NAMALWA (cell line): ENCODE results near the gene ASAP3.

Source experiments
- DNase-seq: peaks from one replicate; pipeline ENCODE4 v3.0.0-alpha.2; 2015; ENCODE audit warnings: low spot score

The ASAP3 gene

DNA sequence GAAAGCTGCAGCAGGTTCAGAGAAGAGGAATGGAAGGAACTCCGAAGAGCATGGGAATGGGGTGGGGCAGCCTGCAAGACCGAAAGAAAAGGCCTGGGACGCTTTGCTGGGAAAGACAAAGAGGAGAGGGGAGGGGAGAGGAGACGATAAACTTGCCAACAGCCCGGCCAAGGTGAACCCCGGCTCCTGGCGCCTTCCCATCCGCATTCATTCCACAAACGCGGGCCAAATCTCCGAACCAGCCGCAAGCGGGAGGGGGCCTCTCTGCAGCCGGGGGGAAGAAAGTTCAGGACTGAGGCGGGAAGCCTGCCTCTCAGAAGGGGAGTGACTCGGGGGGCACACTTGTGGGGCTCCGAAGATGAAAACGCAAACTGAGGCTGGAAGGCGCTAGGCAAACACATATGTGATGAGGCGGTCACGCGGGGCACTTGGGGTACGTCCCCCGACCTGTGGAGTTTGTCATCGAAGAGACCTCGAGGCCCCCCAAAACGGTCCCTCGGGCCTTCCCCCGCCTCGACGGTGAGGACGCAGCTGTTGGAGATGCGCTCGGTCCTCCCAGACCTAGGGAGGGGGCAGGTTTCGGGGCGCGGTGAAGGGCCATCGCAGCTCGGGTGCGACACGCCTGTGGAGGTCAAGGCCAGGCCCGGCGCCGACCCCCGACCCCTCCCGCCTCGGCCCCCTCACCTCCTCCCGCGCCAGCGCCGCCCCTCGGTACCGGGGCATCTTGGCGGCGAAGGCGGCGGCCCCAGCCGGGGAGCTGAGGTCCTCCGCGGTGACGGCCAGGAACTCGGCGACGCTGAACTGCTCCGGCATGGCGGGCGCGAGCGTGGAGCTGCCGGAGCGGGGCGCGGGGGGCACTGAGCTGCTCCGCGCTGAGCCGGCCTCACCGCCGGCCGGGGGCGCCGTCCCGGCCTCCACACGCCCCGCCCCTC lies at the start of gene ASAP3:
Gene ASAP3, minus strand, starts transcription at position 859 of the 932 bp plus-strand sequence. Its CDS starts 46 bp downstream, at position 813.
- no peak for DNase-seq

DNA sequence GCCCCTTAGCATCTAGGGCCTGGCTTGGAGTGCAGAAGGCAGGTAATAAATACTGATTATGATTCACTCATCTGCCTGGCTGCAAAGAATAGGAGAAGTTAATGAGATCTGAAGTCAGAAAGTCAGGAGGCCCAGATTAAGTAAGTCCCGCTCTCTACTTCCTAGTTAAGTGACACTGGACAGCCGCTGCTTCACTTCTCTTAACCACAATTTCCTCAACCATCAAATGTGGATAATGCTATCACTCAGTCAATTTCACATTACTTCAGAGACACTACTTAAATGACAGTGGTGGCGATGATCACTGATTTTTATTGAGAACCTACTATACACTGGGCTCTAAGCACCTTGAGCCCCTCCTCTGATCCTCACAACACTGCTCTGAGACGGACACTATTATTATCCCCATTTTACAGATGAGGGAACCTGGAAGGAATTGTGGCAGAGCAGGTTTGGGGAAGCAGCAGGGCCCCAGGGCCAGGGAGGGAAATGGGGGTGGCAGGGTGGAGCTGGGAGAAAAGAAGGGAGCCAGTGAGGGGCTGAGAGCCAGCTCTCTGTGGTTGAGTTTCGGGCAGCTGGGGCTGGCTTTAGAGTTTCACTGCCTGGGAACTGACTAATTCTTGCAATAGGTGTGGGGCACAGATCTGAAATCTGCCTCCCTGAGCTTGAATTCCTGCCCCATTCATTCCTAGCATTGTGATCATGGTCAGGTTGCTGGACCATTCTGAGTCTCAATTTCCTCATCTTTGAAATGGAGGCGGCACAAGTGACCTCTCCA lies 49.5 kb upstream of the ASAP3 start:
- DNase-seq = peak; percentile 50

DNA sequence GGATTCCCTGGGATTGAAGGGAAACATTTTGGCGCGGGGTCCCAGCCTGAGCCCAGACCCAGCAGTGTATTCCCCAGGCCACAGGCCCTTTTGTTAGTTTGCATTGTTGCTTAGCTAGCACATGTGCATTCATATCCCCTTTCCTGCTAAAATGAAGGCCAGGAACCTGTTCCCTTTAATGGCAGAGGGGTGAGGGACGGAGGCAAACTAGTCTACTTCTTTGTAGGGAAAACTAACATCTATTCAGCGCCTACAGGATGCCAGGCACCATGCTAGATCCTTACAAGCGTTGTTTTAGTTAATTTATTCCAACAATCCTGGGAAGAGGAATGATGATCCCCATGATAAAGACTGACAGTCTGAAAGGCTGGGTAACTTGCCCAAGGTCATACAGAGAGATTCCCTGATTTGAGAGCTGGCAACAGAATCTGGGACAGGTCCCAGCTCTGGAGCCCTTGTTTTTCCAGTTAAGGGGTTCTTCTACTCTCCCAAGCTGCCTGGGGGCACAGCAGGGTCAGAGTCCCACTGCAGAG lies 47.6 kb upstream of the ASAP3 start:
- no peak for DNase-seq

DNA sequence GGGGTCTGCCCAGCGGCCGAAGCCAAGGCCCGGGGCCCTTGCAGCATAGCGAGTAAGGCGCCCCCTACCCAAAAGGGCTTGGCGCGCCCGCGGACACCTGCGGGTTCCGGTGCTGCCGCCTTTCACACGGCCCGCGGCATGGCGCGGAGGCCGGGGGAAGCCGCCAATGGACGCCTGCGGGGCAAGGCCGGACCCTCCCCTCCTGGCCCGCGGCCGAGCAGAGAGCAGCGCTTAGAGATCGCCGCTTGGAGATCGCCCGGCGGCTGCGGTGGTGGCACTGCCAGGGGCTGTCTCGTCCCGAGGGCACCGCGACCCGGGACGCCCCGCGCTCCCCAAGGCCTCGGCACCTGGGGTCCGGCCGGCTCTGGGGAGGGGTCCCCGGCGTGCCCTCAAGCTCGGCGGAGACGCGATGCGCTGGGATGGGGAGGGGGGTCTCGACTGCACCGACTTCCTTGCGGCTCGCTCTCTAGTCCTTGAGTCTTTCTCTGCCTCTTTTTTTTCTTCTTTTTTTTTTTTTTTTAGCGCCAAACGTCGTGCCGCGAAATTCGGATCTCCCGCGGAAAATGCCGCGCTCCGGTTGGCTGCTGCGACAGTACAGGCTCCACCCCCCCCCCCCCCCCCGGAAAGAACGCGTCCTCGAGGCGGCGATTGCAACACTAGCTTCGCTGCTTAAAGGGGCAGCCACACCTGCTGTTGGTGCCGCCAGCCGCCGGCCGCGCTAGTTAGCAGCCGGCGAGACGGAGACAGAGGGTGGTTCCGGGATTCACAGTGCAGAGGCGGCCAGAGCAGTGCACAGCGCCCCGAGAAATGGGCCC lies 47.0 kb upstream of the ASAP3 start, which contains the start of gene E2F2:
Gene E2F2, minus strand, starts transcription at position 487 of the 815 bp plus-strand sequence. Its CDS starts 440 bp downstream, at position 47.
- DNase-seq = peak; percentile 91

DNA sequence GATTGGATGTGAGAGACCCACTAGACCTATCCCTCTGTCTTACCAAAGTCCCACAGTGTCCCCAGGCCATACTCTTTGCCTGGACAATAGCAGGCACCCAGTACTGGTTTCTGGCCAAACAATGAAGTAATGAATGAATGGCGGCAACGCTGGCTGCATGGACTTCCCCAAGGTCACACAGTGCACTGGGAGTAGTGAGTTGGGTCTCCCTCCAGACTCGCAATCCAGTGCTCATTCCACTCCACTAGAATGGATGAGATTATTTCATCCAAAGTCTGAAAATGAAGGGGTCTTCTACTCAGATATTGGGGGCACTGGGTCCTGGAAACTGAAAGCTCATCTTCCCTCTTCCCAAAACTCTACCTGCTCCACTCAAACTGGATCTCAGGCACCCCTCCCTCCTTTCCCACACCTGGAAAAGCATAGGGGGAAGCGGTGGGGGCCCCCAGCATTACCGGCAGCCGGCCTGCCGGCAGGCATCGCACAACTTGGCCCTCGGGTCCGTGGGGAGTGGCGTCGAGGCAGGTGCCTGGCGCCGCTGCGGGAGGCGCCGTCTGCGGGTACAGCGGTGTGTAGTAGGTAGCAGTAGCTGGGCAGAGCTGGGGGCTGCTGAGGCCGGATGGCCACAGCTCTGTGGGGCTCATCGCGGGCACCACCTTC lies 46.2 kb upstream of the ASAP3 start:
- peak; percentile 65 for DNase-seq

DNA sequence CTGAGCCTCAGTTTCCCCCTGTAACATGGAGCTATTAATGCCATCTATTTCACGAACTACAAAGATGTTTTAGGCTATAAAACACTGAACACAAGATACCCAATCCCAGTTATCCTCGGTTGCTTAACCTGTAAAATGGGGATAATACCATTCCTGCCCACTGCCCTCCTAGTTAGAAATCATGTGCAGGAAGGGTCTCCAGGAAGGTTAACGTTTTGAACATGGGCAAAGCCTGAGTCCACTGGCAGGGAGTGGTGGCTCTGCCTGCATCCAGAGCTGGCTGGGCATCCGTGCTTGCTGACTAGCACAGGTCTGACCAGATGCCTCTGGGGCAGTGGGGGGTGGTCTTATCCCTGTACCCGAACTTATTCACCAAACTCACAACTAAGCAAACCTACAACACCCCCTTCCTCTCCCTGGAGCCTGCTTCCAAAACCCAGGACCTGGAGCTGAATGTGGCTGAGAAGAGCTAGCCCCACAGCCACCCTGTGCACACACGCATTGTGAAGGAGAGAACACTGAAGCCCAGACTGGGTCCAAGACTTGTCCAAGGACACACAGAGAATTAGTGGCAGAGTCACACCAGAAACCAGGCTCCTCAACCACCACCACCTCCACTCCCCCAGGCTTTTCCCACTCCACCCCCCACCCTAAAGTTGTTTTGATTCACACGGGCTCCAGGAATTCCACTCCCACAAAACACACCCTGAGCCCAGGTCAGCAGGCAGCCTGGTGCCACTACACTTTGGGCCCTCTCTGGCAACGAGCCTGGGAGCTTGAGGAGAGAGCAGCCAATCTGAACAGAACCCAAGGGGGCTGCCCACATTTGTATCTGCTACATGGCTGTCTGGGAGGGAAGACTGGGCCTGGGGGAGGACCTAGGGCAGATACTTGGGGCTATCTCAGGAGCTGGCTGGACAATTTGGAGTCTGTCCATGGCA lies 45.4 kb upstream of the ASAP3 start:
- DNase-seq = peak; percentile 63

DNA sequence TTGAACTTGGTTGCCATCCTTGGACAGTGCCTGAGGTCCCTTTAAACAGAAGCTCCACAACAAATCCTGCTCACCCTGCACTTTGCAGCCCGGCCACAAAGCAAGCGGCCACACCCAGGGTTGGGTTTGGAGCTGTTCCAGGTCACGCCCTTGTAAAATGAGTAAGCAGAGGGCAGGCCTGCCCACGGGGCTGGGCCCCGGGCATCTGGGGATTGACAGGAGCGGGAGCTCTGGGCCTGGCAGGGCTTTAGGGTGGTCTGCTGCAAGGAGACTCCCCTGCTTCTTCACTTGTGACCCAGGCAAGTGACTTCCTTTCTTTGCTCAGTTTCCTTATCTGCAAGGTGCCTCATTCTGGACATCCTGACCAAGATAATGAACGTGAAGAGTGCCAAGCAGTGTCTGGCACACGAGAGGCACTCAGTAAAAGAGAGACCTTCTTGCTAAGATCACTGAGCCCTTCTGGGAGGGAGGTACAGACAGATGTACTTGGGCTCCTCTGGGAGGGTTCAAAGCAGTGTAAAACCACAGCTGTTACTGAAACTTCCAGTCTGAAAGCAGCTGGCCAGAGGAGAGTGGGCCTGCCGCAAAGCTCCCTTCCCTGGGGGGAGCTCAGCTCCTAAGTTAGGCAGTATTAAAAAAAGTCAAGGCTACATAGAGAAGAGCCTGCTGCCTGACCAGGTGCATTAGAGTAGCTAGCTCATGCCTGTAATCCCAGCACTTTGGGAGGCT lies 44.4 kb upstream of the ASAP3 start:
- peak; percentile 92 for DNase-seq

DNA sequence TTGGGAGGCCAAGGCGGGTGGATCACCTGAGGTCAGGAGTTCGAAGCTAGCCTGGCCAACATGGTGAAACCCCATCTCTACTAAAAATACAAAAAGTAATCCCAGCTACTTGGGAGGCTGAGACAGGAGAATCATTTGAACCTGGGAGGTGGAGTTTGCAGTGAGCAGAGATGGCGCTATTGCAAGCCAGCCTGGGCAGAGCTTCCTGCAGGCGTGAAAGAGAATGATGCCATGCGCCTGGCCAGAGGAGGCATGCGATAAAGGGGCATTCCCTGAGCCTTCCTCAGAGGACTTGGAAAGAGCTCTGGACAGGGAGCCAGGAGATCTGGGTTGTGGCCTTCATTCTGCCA lies 43.9 kb upstream of the ASAP3 start:
- DNase-seq = no peak

DNA sequence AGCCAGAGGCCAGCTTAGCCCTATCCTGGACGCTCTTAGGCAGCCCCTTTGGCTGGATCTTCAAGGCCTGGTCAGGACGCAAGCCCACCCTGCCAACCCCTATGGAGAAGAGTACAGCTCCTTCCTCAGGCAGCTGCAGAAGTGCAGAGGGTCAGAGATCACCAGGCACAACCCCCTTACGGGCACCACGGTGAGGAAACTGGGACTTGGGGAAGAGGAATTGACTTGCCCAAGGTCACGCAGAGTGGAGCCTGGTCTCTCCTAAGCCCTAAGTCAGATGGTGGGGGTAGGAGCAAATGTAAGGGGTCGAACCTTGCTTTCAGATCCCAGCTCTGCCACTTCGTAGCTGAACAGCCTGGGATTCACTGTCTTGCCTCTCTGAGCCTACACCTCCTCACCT lies 43.4 kb upstream of the ASAP3 start:
- DNase-seq = peak; percentile 32

DNA sequence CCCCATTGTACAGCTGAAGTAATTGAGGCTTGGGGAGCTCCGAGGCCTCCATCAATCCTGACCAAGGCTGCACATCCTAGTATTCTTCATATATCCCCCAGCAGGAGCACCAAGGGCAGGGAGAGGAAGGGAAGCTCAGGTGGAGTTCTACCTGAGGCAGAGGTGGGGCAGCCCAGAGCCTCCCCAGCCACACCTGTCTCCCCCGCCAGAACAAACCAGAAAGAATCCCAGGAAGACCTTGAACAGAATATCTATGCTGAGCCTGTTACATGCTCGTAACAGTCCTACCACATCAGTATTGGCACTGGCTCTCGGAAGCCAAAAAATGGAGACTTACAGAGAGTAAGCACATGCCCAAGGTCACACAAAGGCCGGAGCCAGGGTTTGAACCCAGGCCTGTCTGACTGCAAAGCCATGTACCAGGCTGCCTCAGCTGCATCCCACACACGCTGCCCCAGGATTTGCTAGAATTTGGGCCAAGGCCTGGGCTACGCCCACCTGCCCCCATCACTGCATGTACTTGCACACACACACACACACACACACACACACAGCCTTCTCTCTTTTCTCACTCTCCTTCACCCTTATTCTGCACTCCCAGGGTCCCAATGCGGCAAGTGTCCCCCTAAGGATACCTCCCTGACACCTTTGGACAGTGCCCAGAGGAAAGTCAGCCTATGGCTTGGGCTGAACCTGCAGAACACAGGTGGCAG lies 42.5 kb upstream of the ASAP3 start:
- DNase-seq = peak; percentile 64

DNA sequence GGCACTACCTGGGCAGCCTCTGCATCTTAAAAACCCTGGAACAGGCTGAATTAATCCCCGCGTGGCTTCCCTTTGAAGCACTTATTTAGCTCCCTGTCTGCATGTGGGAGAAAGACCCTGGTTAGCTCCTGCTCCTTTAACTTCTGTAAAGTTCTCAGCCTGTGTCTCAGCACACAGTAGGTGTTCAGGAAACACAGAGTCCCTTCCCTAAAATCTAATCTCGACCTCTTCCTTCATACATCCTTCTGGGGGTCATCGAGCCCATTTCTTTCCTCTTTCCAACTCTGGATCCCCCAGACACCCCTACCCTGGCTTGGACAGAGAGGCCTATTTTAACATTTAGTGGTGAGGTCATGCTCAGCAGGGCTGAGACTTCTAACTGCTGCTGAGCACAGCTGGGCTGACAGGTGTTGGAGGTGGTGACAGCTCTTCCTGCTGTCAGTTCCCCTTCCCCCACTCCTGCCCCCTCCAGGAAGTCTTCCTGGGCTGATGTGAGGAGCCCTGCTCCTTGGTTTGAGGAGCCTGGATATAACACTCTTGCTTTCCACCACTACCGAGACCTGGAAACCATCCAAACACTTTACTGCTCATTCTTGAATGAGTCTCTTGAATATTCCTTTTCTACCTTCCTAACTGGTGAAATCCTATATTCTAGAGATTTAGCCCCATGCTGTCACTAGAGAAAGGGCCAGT lies 41.7 kb upstream of the ASAP3 start:
- peak; percentile 91 for DNase-seq

DNA sequence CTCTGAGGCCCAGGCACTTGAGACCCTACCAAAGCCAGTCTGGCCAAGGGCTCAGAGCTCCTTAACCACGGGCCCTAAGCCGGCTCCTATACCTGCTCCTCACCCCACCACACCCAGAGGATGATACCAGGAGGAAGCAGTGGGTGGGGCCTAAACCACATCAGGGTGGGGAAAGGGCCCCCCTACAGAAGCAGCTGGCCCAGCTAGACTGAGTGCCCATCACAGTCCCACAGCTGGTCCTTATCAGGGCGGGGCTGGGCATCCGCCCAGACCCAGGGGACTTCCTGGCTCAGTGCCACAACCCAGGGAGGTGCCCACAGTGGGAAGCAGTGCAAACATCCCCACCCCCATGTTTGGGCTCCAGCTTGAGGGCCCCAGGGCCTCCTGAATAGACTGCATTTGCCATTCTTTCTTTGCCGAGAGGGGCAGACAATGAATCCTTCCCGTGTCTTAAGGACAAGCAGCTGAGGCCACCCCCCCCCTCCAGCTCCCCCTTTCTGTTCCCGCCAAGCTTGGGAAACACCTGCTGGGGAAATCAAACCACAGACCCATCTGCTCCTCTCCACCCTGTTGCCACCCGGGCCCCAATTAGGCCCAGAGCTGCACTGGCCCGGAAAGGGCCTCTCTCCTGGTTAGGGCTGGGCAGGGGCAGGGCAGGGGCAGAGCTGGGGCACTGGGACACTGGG lies 40.9 kb upstream of the ASAP3 start:
- DNase-seq = peak; percentile 82

DNA sequence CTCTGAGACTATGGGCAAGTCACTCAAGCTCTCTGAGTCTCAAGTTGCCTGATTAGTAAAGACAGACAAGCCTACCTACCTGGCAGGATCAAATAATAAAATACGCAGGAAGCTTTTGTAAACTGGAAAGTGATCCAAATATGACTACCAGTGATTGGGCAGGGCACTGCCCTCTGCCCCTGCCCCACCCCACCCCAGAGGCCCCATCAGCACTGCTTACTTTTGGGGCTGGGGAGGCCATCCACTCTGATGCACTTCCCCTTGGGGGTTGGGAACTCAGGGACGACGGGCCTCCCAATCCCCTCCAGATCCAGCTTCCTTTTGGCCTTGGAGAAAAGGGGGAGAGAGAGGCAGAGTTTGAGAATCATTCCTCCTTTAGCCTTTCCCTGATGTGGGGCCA lies 40.2 kb upstream of the ASAP3 start:
- no peak for DNase-seq

DNA sequence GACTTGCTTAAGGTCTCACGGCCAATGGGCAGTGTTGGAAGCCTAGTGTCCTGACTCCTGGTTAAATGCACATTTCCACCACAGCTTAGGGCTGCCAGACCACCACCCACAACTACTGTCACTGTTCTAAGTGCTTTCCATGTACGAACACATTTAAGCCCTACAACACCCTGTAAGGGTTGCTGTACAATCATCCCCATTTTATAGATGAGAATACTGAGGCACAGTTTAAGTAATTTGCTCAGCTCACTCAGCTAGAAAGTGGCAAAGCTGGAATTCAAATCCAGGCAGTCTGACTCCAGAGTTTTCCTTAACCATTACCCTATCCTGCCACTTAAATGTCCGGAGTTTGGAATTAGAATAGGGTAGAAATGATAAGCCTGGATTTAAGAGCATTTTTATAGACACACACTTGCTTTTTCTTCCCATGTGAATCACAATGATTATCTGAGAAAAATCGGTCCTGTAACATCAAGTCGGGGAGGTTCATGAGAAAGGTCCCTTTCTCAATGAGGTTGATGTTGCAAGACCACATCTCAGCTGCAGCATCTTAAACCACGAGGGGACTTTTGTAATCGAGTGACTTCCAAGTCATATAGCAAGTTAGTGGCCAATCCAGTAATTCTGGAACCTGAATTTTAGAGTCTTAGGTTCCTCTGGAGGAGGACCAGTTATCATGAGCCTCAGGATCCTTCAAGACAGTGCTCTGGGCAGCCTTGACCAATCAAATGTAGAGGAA lies 38.4 kb upstream of the ASAP3 start:
- DNase-seq = no peak

DNA sequence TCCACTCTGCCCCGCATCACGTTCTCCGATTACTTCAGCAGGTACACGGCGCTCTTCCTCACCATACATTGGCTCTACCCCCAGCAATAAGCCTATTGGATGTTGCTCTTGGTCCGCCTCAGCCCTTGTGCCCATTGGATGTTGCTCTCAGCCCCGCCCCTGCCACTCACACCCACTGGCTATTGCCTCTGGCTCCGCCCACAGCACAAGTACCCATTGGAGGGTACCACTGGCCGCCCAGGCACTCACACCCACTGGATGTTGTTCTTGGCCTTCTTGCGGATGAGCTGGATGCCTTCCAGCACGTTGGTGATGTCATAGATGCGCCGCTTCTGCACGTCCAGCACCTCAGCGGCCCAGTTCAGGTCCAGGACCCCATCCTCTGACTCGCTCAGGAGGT lies 37.6 kb upstream of the ASAP3 start:
- peak; percentile 56 for DNase-seq

DNA sequence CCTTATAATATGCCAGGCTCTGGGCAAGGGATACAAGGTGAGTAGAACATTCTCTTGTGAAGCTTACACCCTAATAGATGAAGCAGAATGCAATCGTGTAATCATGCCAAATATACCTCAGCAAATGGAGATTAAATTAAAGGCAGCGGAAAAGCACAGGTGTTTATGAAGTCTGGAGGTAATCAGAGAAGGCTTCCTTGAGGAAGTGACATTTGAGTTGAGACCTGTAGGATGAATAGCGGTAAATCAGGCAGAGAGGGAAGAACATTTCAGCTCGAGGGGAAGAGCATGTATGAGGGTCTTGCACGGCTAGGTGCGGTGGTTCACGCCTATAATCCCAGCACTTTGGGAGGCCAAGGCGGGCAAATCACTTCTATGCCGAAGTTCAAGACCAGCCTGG lies 33.6 kb upstream of the ASAP3 start:
- no peak for DNase-seq

DNA sequence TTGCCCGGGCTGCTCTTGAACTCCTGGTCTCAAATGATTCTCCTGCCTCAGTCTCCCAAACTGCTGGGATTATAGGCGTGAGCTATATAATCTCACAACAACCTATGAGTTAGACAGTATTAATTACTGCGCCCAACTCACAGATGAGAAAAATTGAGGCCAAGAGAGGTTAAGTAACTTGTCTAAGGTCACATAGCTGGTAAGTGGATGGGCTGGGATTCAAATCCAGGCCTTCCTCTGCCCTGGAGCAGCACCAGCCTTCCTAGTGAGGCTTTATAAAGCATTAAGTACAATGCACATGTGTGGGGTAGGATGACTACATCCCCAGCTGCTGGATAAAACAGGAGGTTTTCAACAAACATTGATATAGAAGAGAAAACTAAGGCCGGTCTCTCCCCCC lies 31.9 kb upstream of the ASAP3 start:
- DNase-seq = no peak
